Brain pericyte (primary cell): ENCODE results near the gene SLF2.

Experiments used
- DNase-seq: peaks from one replicate; pipeline ENCODE4 v3.0.0-alpha.2; 2012; ENCODE audit warnings: low read depth, low spot score

SLF2 gene

GRCh38 chr10:100899171-100899570 lies 13.6 kb upstream of the SLF2 start:
- no peak for DNase-seq

- no peak for DNase-seq
These were observed 11.7 kb upstream of the SLF2 start for GRCh38 chr10:100901051-100901450.

- no peak for DNase-seq
These were observed 10.1 kb upstream of the SLF2 start for GRCh38 chr10:100902622-100903021.

- DNase-seq = no peak
These were observed 7.8 kb upstream of the SLF2 start for GRCh38 chr10:100904917-100905316.

GRCh38 chr10:100907175-100907574 lies 5.6 kb upstream of the SLF2 start:
- DNase-seq = no peak

- DNase-seq = no peak
These were observed 4.9 kb upstream of the SLF2 start for GRCh38 chr10:100907773-100908363.

GRCh38 chr10:100908378-100908777 lies 4.4 kb upstream of the SLF2 start:
- DNase-seq = no peak

- no peak for DNase-seq
These were observed 3.1 kb upstream of the SLF2 start for GRCh38 chr10:100909501-100910263.

- no peak for DNase-seq
These were observed 1.3 kb upstream of the SLF2 start for GRCh38 chr10:100911472-100911871.

- DNase-seq = no peak
These were observed 654 bp upstream of the SLF2 start for GRCh38 chr10:100912013-100912604.

GRCh38 chr10:100913470-100913865 lies 705 bp downstream of the SLF2 start:
- no peak for DNase-seq

- no peak for DNase-seq
These were observed 4.3 kb downstream of the SLF2 start for GRCh38 chr10:100917071-100917470.

- no peak for DNase-seq
These were observed 10.8 kb downstream of the SLF2 start for GRCh38 chr10:100923580-100923979.

GRCh38 chr10:100927266-100927665 lies 14.5 kb downstream of the SLF2 start:
- DNase-seq = no peak

- DNase-seq = no peak
These were observed 15.3 kb downstream of the SLF2 start for GRCh38 chr10:100928039-100928438.

GRCh38 chr10:100930368-100930767 lies 17.6 kb downstream of the SLF2 start:
- no peak for DNase-seq

GRCh38 chr10:100934084-100934659 lies 21.4 kb downstream of the SLF2 start:
- DNase-seq = no peak

GRCh38 chr10:100939763-100940344 lies 27.1 kb downstream of the SLF2 start:
- no peak for DNase-seq

GRCh38 chr10:100942229-100942628 lies 29.5 kb downstream of the SLF2 start:
- DNase-seq = no peak

- DNase-seq = no peak
These were observed 30.7 kb downstream of the SLF2 start for GRCh38 chr10:100943508-100943907.

GRCh38 chr10:100945754-100946153 lies 33.0 kb downstream of the SLF2 start:
- no peak for DNase-seq

- no peak for DNase-seq
These were observed 36.2 kb downstream of the SLF2 start for GRCh38 chr10:100948916-100949315.
